Right cardiac atrium (tissue), 5 donors: ENCODE measurements around the gene HMGN3. TPM values are rescaled to one million over a fixed set of nuclear protein-coding genes. Genes with fewer than 3 reads are reported as not detected.
"Not testable (repeated sequence)": the region's sequence is repeated elsewhere in the genome, so short reads cannot be mapped to it uniquely, and the experiment has no call there.

Source experiments
- ATAC-seq, 2 donors: fragments of 200-7000 bp; cut with Tn5 transposase; one replicate each; pipeline versions ENCODE4 v1.8.0 to v1.9.1; 2020; ENCODE audit warnings: moderate library complexity in 2 of 2, mild to moderate bottlenecking in 1 of 2
- DNase-seq, 3 donors: peaks; one replicate each; pipeline ENCODE4 v3.0.0-alpha.2; 2020
- H3K27ac ChIP-seq: one replicate; pipeline ENCODE4 v1.5.1; 2013; ENCODE audit warnings: mild to moderate bottlenecking, low read length, control low read depth, moderate library complexity
- H3K27me3 ChIP-seq: one replicate; pipeline ENCODE4 v1.6.1; 2013; ENCODE audit not compliant: control insufficient read depth, insufficient read depth
- H3K4me1 ChIP-seq: one replicate; pipeline ENCODE4 v1.6.1; 2013; ENCODE audit warnings: low read length; ENCODE audit not compliant: control insufficient read depth, insufficient read depth
- H3K4me3 ChIP-seq: one replicate; pipeline ENCODE4 v1.5.1; 2013; ENCODE audit warnings: low read length, control low read depth
- H3K9me3 ChIP-seq: one replicate; pipeline ENCODE4 v1.6.1; 2013; ENCODE audit warnings: low read length; ENCODE audit not compliant: control insufficient read depth
- WGBS: extraction: QIAGEN DNeasy Blood & Tissue Kit; methylation state at CpG from one replicate; pipeline ENCODE4 v1.1.7; 2013; 5-methylcytosine and 5-hydroxymethylcytosine counted together
- intact Hi-C, 4 donors: fragments of 100-400 bp; cut with DNase I; formaldehyde crosslinking; loops; one replicate each; pipeline versions ENCODE4 v1.11.0 to v1.14.0; 2022 to 2023
- polyA plus RNA-seq: library from polyadenylated mRNA; stranded (reverse); fragments of 200-250 nt; gene quantifications from one replicate; pipeline ENCODE4 v1.2.3, GENCODE V29; 2013
- total RNA-seq, 4 donors: library from RNA; stranded (reverse); fragmentation: NEBNext Ultra II Directional; extraction: Animal tissue kit (Norgen Biotek cat#: 25700); gene quantifications; one replicate each; pipeline ENCODE4 v1.2.1, GENCODE V29; 2021
- donor health status: healthy with polysubstance abuse.
- donor health status: DM: no; HTN: yes; CAD: no.
- donor health status: DM: no; HTN: no; CAD: no.
- donor health status: DM: no; HTN: yes; CAD: no; lungs with severe emphysema.
- donor health status: DM: yes; HTN: yes; CAD: no.

HMGN3 gene
- total and polyA plus RNA-seq, 5 donors, result 131 to 246 (median 173) TPM

DNA sequence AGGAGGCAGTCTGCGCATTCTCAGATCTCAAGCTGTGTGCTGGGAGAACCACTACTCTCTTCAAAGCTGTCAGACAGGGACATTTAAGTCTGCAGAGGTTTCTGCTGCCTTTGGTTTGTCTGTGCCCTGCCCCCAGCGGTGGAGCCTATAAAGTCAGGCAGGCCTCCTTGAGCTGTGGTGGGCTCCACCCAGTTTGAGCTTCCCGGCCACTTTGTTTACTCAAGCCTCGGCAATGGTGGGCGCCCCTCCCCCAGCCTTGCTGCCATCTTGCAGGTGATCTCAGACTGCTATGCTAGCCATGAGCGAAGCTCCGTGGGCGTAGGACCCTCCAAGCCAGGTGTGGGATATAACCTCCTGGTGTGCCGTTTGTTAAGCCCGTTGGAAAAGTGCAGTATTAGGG is 22.3 kb upstream of the HMGN3 start:
- intact Hi-C loops, H3K4me1 ChIP-seq, H3K9me3 ChIP-seq, H3K4me3 ChIP-seq, H3K27me3 ChIP-seq, ATAC-seq, H3K27ac ChIP-seq: not testable (repeated sequence)
- 86% methylated on average over 10 of the region's 10 CpGs for WGBS
- DNase-seq, result peak in 1 of 3 donors; percentile 35

DNA sequence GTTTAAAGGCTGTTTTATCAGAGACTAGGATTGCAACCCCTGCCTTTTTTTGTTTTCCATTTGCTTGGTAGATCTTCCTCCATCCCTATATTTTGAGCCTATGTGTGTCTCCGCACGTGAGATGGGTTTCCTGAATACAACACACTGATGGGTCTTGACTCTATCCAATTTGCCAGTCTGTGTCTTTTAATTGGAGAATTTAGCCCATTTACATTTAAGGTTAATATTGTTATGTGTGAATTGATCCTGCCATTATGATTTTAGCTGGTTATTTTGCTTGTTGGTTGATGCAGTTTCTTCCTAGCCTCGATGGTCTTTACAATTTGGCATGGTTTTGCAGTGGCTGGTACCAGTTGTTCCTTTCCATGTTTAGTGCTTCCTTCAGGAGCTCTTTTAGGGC is 20.6 kb upstream of the HMGN3 start:
- intact Hi-C loops, H3K4me3 ChIP-seq, H3K9me3 ChIP-seq, ATAC-seq, H3K27ac ChIP-seq, DNase-seq, H3K4me1 ChIP-seq, H3K27me3 ChIP-seq: not testable (repeated sequence)
- 91% methylated on average over 3 of the region's 3 CpGs for WGBS

DNA sequence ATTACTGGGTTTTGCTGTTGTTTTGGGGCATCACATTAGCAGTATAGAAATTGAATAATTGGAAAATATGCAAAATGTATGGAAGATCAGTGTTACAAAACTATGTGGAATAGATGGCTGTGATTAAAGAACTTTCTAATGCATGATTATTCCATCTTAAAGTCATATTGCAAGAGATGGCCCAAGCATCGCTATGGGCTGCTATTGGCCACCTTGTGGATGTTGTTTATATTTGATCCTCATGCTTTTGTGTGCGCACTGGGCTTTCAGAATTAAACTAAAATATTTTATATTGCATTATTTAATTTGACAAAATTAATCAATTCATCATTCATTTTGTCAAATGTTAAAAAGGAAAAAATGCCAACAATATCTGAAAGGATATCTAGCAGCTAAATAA is 16.1 kb upstream of the HMGN3 start:
- ATAC-seq (no peak), DNase-seq (no peak)
- no peak overlapping the region for H3K27ac ChIP-seq
- no peaks in the 10 kb centered on the region for H3K27me3 ChIP-seq
- H3K4me1 ChIP-seq, result peaks cover 3% of the 10 kb centered on the region
- H3K9me3 ChIP-seq, result no peaks in the 10 kb centered on the region
- intact Hi-C loops, result no loop called here
- WGBS, result 80% methylated on average over 2 of the region's 2 CpGs
- no peak overlapping the region for H3K4me3 ChIP-seq

DNA sequence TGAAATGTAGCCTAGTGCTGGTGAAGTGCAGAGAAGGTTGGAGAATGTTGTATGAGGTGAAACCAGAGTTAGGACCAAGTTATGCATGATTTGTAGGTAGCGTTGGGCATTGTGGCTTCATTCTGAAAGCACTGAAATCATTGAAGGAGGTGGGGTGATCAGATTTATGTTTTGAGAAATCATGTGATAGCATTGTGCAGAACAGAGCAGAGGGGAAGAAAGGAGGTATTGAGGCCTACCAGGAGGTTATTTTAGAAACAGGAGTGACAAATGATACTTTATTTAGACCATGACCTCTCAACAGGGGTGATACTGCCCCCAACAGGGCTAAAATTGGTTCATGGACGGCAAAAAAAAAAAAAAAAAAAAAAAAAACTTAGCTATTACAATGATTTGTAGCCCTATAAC is 15.6 kb upstream of the HMGN3 start:
- intact Hi-C loops, result no loop called here
- peak in 1 of 2 donors; percentile 42 for ATAC-seq

DNA sequence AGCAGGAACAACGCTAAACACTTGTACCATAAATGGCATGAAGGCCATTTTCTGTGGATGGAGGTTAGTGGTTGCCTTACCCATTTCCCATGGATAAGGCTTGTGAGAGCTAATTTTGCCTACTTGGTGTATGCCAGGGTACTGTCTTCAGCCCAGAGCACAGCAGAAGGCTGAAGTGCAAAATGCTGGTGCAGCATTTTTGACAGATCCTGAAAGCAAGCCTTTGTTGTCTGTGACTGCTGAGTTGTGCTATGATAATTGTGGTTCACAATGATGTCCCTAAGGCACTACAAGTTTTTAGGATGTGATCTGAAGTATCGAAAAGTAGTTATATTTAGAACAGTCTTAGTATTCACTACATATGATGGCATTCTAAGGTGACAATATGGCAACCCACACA is 14.7 kb upstream of the HMGN3 start:
- no peak for ATAC-seq
- Histone ChIP-seq H3K9me3 (no peaks in the 10 kb centered on the region), H3K4me3 (no peak overlapping the region), H3K27me3 (no peaks in the 10 kb centered on the region), H3K4me1 (peaks cover 3% of the 10 kb centered on the region), H3K27ac (no peak overlapping the region)
- DNase-seq, result no peak
- intact Hi-C loops, result no loop called here
- 84% methylated on average over 2 of the region's 2 CpGs for WGBS

More for the DNA sequence above, 15.6 kb upstream of the HMGN3 start:
- H3K27me3 ChIP-seq, result no peaks in the 10 kb centered on the region
- H3K4me3 ChIP-seq, result no peak overlapping the region
- WGBS, result 52% methylated on average over 2 of the region's 2 CpGs
- H3K27ac ChIP-seq, result peak overlapping the region; percentile 19
- peaks cover 3% of the 10 kb centered on the region for H3K4me1 ChIP-seq
- no peak for DNase-seq
- H3K9me3 ChIP-seq, result no peaks in the 10 kb centered on the region

DNA sequence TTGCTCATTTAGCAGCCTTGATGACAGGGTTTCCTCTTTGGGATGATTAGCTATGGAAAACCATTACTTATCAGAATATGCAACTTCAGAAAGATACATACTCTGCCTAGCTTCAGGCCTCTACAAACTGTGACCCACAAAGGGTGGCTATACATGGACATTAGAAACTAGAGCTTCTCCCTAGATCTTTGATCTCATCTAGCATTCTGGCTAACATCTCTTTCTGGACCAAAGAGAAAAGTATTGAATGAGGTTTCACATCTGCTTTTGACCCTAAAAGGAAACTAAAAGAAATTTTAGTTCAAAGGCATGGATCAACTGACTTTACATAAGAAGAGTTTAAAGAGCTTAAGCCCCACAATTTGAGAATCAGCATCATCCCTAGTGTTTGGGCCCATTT is 12.4 kb upstream of the HMGN3 start:
- Histone ChIP-seq H3K4me3 (no peak overlapping the region), H3K4me1 (peaks cover 3% of the 10 kb centered on the region), H3K9me3 (no peaks in the 10 kb centered on the region), H3K27ac (no peak overlapping the region), H3K27me3 (no peaks in the 10 kb centered on the region)
- ATAC-seq (no peak), DNase-seq (no peak)
- intact Hi-C loops, result no loop called here

DNA sequence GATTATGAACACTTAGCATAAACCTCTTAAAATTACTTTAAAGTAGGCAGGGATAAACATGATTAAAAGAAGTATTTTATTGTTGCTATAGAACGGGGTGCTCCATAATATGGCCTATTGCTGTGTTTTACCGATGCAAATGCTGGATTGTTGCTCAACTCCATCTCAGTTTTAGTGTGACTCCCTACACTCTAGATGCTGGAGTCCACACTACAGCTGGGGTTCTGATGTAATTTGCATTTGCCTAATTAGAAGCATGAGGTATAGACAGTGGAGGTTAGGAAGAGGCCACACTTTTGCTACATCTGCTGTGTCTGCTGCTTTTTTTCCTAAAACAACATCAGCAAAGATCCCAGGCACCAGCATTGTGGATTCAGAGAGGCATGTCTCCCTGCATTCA is 6.7 kb upstream of the HMGN3 start:
- Histone ChIP-seq H3K27ac (no peak overlapping the region), H3K27me3 (no peaks in the 10 kb centered on the region), H3K4me3 (no peak overlapping the region), H3K9me3 (no peaks in the 10 kb centered on the region), H3K4me1 (no peaks in the 10 kb centered on the region)
- ATAC-seq (no peak), DNase-seq (no peak)
- intact Hi-C loops, result no loop called here
- WGBS, result 72% methylated on average over 2 of the region's 2 CpGs

DNA sequence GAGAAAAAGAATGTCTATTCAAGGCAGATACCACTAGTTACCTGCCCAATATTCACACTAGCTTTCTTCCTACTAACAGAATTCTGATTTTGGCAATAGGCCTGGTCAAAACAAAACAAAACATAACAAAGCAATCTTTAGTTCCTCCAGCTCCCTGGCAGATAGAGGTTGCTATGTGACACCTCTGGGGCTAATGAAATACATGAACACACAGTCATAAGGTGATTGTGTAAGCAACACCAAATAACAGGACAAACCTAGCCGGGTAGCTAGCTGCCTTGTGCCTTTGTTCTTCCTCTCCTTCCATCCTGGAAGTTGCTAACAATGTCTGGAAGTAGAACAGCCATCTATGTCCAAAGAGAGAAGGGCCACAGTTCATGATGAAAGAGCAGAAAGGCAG is 6.0 kb upstream of the HMGN3 start:
- Histone ChIP-seq H3K9me3 (no peaks in the 10 kb centered on the region), H3K27ac (no peak overlapping the region), H3K27me3 (no peaks in the 10 kb centered on the region), H3K4me1 (no peaks in the 10 kb centered on the region), H3K4me3 (no peak overlapping the region)
- ATAC-seq (peak; percentile 83 to 86), DNase-seq (no peak)
- intact Hi-C loops, result no loop called here
- WGBS, result 43% methylated on average over 1 of the region's 1 CpG

DNA sequence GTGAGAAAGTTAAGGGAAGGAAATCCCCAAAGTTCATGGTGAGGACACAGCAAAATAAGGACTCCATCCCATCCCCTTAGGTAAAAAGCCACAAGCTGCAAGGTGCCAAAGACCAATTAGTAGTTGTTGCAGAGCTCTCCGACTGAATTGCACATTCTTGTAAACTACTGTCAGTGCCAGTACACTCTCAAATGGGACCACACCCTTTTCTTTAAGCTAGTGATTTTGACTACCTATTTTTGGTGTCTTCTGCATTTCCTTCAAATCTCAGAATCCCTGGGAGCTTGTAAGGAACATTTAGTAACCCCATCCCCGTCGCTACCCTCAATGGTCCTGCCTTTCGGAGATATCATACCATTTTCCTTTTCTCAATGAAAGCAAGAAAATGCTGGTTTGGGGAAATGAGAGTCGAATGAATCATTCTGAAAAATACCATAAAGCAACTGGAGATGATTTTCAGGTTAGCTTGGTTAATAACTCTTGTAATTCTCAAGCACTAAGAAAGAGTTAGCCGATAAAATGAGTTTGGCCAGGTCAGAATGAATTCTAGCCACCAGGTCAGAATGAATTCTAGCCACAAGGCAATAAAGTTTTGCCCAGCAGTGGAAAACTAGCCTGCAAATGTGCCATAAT is 5.2 kb upstream of the HMGN3 start:
- no peak for DNase-seq
- intact Hi-C loops, result no loop called here
- Histone ChIP-seq H3K9me3 (no peaks in the 10 kb centered on the region), H3K4me1 (no peaks in the 10 kb centered on the region), H3K27me3 (no peaks in the 10 kb centered on the region), H3K27ac (no peak overlapping the region), H3K4me3 (no peak overlapping the region)
- ATAC-seq, result no peak
- WGBS, result 87% methylated on average over 6 of the region's 6 CpGs

DNA sequence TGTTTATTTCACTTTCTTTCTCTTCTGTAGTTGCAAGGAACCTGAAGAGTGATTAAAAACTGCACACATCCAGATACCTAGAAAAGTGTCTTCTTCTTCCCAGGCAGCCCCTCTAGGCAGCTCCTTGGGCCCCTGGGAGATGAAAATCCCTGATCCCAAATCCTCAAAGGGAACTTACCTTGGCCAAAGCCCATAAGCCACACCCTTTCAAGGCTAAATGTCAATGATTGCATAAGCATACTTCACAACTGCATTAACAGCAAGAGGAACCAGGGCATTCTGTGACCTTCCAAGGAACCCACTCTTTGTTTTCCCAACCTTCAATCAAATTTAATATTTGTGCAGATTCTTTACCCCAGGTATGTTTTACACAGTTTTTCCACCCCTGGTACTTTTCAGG is 4.4 kb upstream of the HMGN3 start:
- H3K9me3 ChIP-seq, result no peaks in the 10 kb centered on the region

DNA sequence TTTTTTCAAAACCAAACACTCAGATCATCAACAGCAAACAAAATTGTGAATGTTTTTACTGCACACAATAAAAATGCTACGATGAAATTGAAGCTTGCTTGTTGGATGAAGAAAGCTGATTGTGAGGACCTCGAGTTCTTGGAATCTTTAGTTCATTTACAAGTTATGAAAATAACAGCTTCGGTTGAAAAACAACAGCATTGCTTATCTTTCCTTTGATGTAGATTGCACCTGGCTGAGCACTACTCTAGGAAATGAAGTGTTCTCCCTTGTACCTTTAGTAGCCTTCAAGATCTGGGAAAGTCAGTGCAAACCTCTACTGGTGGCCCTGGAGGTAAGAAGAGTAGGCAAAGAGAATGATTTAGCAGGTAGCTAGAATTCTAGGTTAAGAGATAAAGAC is 2.2 kb upstream of the HMGN3 start:
- 82% methylated on average over 3 of the region's 3 CpGs for WGBS
- ATAC-seq, result no peak
- Histone ChIP-seq H3K9me3 (no peaks in the 10 kb centered on the region), H3K27ac (no peak overlapping the region), H3K27me3 (no peaks in the 10 kb centered on the region), H3K4me3 (no peak overlapping the region), H3K4me1 (no peaks in the 10 kb centered on the region)
- intact Hi-C loops, result no loop called here
- no peak for DNase-seq

More for the DNA sequence above, 4.4 kb upstream of the HMGN3 start:
- ATAC-seq, result no peak
- no peaks in the 10 kb centered on the region for H3K27me3 ChIP-seq
- DNase-seq, result no peak
- H3K4me1 ChIP-seq, result no peaks in the 10 kb centered on the region
- intact Hi-C loops, result no loop called here
- H3K27ac ChIP-seq, result no peak overlapping the region
- no peak overlapping the region for H3K4me3 ChIP-seq

DNA sequence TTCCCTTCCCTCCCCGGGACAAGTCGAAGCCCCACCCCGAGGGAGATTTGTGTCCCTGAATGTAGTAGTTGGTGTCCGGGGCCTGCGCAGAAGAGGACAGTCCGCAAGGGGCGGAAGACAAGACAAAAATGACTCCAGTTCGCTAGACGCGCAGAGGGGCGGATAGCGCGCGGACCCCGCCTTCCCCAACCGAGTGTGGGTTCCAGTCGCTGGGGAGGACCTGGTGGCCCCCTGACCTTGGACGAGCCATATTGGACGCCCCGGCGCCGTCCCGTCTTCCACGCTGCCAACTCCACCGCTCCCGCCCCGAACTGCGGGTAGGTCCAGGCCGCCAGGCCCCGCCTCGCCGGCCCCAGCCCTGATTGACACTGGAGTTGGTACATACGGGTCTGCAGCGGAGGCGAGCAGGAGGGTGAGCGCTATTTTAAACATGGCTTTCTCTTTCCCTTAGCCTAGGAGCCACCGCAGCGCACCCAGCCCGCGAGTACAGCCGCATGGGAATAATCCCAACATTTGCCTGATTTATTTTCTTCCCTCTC is 802 bp downstream of the HMGN3 start:
- ATAC-seq (peak; percentile 97 to 98), DNase-seq (peak; percentile 95 to 97 (median 96))
- Histone ChIP-seq H3K27ac (peak overlapping the region; percentile 88), H3K27me3 (no peaks in the 10 kb centered on the region), H3K4me3 (peak overlapping the region; percentile 72), H3K9me3 (no peaks in the 10 kb centered on the region), H3K4me1 (no peaks in the 10 kb centered on the region)
- under 1% methylated on average over 41 of the region's 41 CpGs for WGBS
- intact Hi-C loops, result loop anchor here in 2 of 4 donors (5.0 kb wide), 1 partner anchor 156 kb away; the partner anchor contains the start of gene PHIP (in 2 of the 2)
